Activated naive CD4-positive, alpha-beta T cell treated with anti-CD3 and anti-CD28 coated beads, Interleukin-2, amount 50 U/mL, for 72 hours (primary cell): Measurements from ENCODE around the gene SGO1. TPM values are rescaled to one million over a fixed set of nuclear protein-coding genes. Genes with fewer than 3 reads are reported as not detected.
A peak's percentile ranks its signal among the peaks of the same experiment; 100 is the strongest.

Source experiments
- ATAC-seq, 2 donors: fragments of 150-1000 bp; cut with Tn5 transposase; 2 replicates each; pipeline ENCODE4 v1.10.0; 2021; ENCODE audit warnings: mild to moderate bottlenecking in 2 of 2, moderate library complexity in 2 of 2
- DNase-seq, 2 donors: peaks; one replicate each; pipeline ENCODE4 v3.0.0; 2021 to 2022; ENCODE audit warnings: low spot score in 2 of 2
- H3K27ac Mint-ChIP-seq, 2 donors: one replicate each; pipeline ENCODE4 v1.8.0; 2022; ENCODE audit warnings: mild to moderate bottlenecking in 2 of 2, mixed read lengths in 2 of 2
- H3K36me3 Mint-ChIP-seq, 2 donors: one replicate each; pipeline ENCODE4 v1.8.0; 2022; ENCODE audit warnings: mixed read lengths in 2 of 2
- H3K9me3 Mint-ChIP-seq, 2 donors: one replicate each; pipeline ENCODE4 v1.8.0; 2022; ENCODE audit warnings: mixed read lengths in 2 of 2
- total RNA-seq, 2 donors: library from RNA; stranded (reverse); gene quantifications; one replicate each; pipeline ENCODE4 v1.2.3, GENCODE V29; 2022

SGO1 gene
- total RNA-seq, 2 donors from 2014 or later: 29.1 to 38.0 TPM

GRCh38 chr3:20182206-20182605 lies 3.8 kb downstream of the SGO1 start:
- DNase-seq: no peak
- H3K9me3 Mint-ChIP-seq: no peaks in the 10 kb centered on the region
- no peak for ATAC-seq
- peaks cover 19 to 31% of the 10 kb centered on the region in 2 donors for H3K36me3 Mint-ChIP-seq
- no peak overlapping the region for H3K27ac Mint-ChIP-seq

- ATAC-seq (no peak), DNase-seq (no peak)
- Mint-ChIP-seq H3K36me3 (peaks cover 19 to 31% of the 10 kb centered on the region in 2 donors), H3K9me3 (no peaks in the 10 kb centered on the region), H3K27ac (no peak overlapping the region)
Observed at GRCh38 chr3:20181276-20181675, 4.7 kb downstream of the SGO1 start.

GRCh38 chr3:20173844-20174410 lies 12.1 kb downstream of the SGO1 start:
- peaks cover 22 to 34% of the 10 kb centered on the region in 2 donors for H3K36me3 Mint-ChIP-seq

GRCh38 chr3:20161714-20162113 lies 24.3 kb downstream of the SGO1 start:
- H3K27ac Mint-ChIP-seq: no peak overlapping the region
- no peak for DNase-seq
- no peak for ATAC-seq
- H3K36me3 Mint-ChIP-seq: peaks cover 0 to 46% of the 10 kb centered on the region in 2 donors
- H3K9me3 Mint-ChIP-seq: no peaks in the 10 kb centered on the region

More at GRCh38 chr3:20173844-20174410, 12.1 kb downstream of the SGO1 start:
- Mint-ChIP-seq H3K27ac (no peak overlapping the region), H3K9me3 (no peaks in the 10 kb centered on the region)
- ATAC-seq (no peak), DNase-seq (no peak)

- Mint-ChIP-seq H3K9me3 (no peaks in the 10 kb centered on the region), H3K36me3 (peaks cover 0 to 45% of the 10 kb centered on the region in 2 donors), H3K27ac (peak overlapping the region in 1 of 2 donors; percentile 45)
- ATAC-seq (no peak), DNase-seq (no peak)
Observed at GRCh38 chr3:20160230-20160629, 25.8 kb downstream of the SGO1 start.

GRCh38 chr3:20154928-20155327 lies 31.1 kb downstream of the SGO1 start:
- Mint-ChIP-seq H3K9me3 (no peaks in the 10 kb centered on the region), H3K36me3 (peaks cover 0 to 29% of the 10 kb centered on the region in 2 donors), H3K27ac (no peak overlapping the region)
- ATAC-seq (no peak), DNase-seq (no peak)

- ATAC-seq (no peak), DNase-seq (no peak)
- no peaks in the 10 kb centered on the region for H3K9me3 Mint-ChIP-seq
- no peak overlapping the region for H3K27ac Mint-ChIP-seq
- peaks cover 0 to 24% of the 10 kb centered on the region in 2 donors for H3K36me3 Mint-ChIP-seq
Observed at GRCh38 chr3:20154078-20154477, 31.9 kb downstream of the SGO1 start.

- ATAC-seq (no peak), DNase-seq (no peak)
- Mint-ChIP-seq H3K27ac (no peak overlapping the region), H3K9me3 (no peaks in the 10 kb centered on the region), H3K36me3 (peaks cover 0 to 14% of the 10 kb centered on the region in 2 donors)
Observed at GRCh38 chr3:20148466-20148865, 37.5 kb downstream of the SGO1 start.

GRCh38 chr3:20147361-20147760 lies 38.6 kb downstream of the SGO1 start:
- Mint-ChIP-seq H3K9me3 (peaks cover 0 to 2% of the 10 kb centered on the region in 2 donors), H3K36me3 (peaks cover 3 to 23% of the 10 kb centered on the region in 2 donors), H3K27ac (no peak overlapping the region)
- DNase-seq: no peak
- no peak for ATAC-seq

GRCh38 chr3:20146301-20146700 lies 39.7 kb downstream of the SGO1 start:
- Mint-ChIP-seq H3K27ac (peak overlapping the region in 1 of 2 donors; percentile 19), H3K9me3 (peaks cover 0 to 5% of the 10 kb centered on the region in 2 donors), H3K36me3 (peaks cover 9 to 32% of the 10 kb centered on the region in 2 donors)
- DNase-seq: no peak
- ATAC-seq: no peak

- Mint-ChIP-seq H3K27ac (peak overlapping the region in 1 of 2 donors; percentile 19), H3K36me3 (peaks cover 9 to 35% of the 10 kb centered on the region in 2 donors), H3K9me3 (peaks cover 0 to 5% of the 10 kb centered on the region in 2 donors)
- no peak for DNase-seq
- ATAC-seq: no peak
Observed at GRCh38 chr3:20145874-20146273, 40.1 kb downstream of the SGO1 start.

GRCh38 chr3:20143519-20143918 lies 42.5 kb downstream of the SGO1 start:
- ATAC-seq: no peak
- H3K27ac Mint-ChIP-seq: no peak overlapping the region
- peaks cover 9 to 30% of the 10 kb centered on the region in 2 donors for H3K36me3 Mint-ChIP-seq
- DNase-seq: no peak
- H3K9me3 Mint-ChIP-seq: peaks cover 0 to 5% of the 10 kb centered on the region in 2 donors

- Mint-ChIP-seq H3K36me3 (peaks cover 9 to 30% of the 10 kb centered on the region in 2 donors), H3K27ac (peak overlapping the region in 1 of 2 donors; percentile 72), H3K9me3 (peaks cover 0 to 5% of the 10 kb centered on the region in 2 donors)
- ATAC-seq (no peak), DNase-seq (no peak)
Observed at GRCh38 chr3:20142517-20142916, 43.5 kb downstream of the SGO1 start.

- Mint-ChIP-seq H3K36me3 (peaks cover 9 to 30% of the 10 kb centered on the region in 2 donors), H3K9me3 (peaks cover 0 to 5% of the 10 kb centered on the region in 2 donors), H3K27ac (peak overlapping the region in 1 of 2 donors; percentile 57)
- ATAC-seq (no peak), DNase-seq (no peak)
Observed at GRCh38 chr3:20141851-20142250, 44.2 kb downstream of the SGO1 start.

GRCh38 chr3:20141316-20141715 lies 44.7 kb downstream of the SGO1 start:
- no peak for ATAC-seq
- peaks cover 0 to 5% of the 10 kb centered on the region in 2 donors for H3K9me3 Mint-ChIP-seq
- DNase-seq: no peak
- H3K36me3 Mint-ChIP-seq: peaks cover 9 to 30% of the 10 kb centered on the region in 2 donors
- no peak overlapping the region for H3K27ac Mint-ChIP-seq

GRCh38 chr3:20140881-20141280 lies 45.1 kb downstream of the SGO1 start:
- H3K36me3 Mint-ChIP-seq: peaks cover 9 to 30% of the 10 kb centered on the region in 2 donors
- no peak for ATAC-seq

GRCh38 chr3:20137647-20138046 lies 48.4 kb downstream of the SGO1 start:
- no peak overlapping the region for H3K27ac Mint-ChIP-seq
- peaks cover 0 to 5% of the 10 kb centered on the region in 2 donors for H3K9me3 Mint-ChIP-seq
- H3K36me3 Mint-ChIP-seq: peaks cover 8 to 17% of the 10 kb centered on the region in 2 donors
- DNase-seq (no peak), ATAC-seq (no peak)

More at GRCh38 chr3:20140881-20141280, 45.1 kb downstream of the SGO1 start:
- H3K27ac Mint-ChIP-seq: peak overlapping the region in 1 of 2 donors; percentile 11
- no peak for DNase-seq
- peaks cover 0 to 5% of the 10 kb centered on the region in 2 donors for H3K9me3 Mint-ChIP-seq

- peaks cover 0 to 6% of the 10 kb centered on the region in 2 donors for H3K36me3 Mint-ChIP-seq
- ATAC-seq: no peak
- no peaks in the 10 kb centered on the region for H3K9me3 Mint-ChIP-seq
- H3K27ac Mint-ChIP-seq: no peak overlapping the region
- no peak for DNase-seq
Observed at GRCh38 chr3:20136231-20136630, 49.8 kb downstream of the SGO1 start.
